Retina (tissue), 1 donor: ENCODE measurements around the gene AFAP1L2.
"Not testable (repeated sequence)": the region's sequence is repeated elsewhere in the genome, so short reads cannot be mapped to it uniquely, and the experiment has no call there.

Source experiments
- DNase-seq: peaks from one replicate; pipeline ENCODE4 v3.0.0-alpha.2; 2016

Gene AFAP1L2

DNA sequence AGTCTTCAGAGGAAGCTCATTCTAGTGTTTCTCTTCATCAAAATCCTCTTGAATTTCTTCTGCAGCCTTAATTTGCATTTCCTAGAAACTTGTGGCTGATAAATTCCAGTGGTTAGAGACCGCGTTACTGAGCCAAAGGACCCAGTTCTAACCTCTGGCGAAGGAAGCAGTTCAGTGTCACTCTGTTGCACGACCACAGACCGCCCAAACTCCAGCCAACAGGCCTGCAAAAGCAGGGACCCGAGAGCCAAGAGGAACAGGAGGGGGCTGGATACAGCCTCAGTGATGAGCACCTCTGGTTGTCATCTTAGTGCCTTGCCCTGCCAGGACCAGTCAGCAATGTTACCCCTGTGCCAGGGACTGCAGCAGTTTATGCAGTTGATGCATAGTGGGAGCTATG is 70.0 kb downstream of the AFAP1L2 start:
- no peak for DNase-seq

DNA sequence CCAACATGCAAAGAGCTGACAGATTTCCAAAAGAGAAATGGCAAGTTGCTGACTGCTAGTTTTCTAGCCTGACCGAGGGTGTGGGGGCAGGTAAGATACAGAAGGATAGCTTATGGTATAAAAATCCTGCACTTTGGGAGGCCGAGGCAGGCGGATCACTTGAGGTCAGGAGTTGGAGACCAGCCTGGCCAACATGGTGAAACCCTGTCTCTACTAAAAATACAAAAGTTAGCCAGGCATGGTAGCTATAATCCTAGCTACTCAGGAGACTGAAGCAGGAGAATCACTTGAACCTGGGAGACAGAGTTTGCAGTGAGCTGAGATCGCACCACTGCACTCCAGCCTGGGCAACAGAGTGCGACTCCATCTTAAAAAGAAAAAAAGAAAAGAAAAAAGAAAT is 70.9 kb downstream of the AFAP1L2 start:
- not testable (repeated sequence) for DNase-seq

DNA sequence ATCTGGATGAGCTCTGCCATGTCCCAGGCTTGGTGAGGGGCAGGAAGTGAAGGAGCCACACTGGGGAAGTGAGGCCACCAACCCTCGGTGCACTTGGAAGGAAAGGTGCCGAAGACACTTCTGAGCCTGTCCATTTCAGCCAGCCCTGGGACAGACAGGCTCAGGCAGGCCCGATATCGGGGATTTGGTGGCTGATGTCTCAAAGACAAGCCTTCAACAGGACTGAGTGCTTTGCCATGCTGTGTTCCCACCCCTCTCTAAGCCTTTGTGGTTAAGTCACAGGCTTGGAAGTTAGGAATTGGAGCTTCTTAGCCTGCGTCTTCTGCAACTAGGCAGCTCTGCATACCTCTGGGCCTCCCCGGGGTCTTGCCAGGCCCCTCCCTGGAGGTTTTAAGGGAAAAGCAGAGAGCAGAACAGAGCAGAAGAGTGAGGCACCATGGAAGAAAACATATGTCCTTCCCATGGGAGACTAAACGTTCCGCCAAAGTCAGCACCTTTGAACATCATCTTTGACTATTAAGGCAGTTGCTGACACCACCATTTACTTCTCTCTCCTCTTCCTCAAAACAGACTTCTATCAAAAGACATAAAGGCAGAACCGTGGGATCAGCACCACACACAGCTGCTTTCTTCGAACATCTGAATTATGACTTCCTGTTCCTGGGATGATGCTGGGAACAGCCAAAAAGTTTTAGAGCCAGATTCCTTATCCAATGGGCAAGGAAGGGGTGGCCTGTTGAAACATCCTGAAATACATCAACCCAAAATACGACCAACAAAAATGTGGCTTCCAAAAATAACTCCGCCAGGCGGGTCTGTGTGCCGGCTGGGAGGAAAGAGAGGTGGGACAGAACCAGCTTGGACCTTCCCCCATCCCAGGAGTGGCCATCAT is 71.8 kb downstream of the AFAP1L2 start:
- no peak for DNase-seq

DNA sequence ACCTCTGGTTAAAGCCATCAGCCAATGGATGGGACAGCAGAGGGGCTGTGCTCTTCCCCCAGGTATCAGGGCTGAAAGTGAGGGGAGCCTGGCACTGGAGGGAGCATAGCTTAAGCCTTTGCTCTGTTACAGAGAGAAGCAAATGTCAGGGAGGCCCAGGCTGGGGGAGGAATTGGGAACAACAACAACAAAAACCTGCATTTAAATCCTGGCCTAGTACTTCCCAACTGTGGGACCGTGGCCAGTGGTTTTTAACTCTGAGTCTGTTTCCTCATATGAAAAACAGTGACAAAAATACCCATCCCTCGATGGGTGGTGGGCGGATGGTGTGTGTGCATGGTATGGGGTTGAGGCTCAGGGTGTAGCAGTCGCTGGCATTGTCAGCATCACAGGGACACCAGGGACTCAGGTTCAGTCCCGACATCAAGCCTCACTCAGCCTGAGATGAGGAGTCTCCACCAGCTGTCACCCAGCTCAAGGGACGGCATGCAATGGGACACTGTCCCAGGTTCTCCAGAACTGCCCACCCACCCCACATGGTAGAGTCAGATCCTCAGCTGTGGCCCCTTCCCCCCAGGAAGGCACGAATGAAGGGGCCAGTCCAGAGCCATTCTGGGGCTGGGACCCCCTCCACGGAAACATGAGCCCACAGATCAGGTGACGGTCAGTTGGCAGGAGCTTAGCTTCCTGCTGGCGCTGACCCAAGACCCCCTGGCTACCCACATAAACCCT is 74.5 kb downstream of the AFAP1L2 start:
- no peak for DNase-seq

DNA sequence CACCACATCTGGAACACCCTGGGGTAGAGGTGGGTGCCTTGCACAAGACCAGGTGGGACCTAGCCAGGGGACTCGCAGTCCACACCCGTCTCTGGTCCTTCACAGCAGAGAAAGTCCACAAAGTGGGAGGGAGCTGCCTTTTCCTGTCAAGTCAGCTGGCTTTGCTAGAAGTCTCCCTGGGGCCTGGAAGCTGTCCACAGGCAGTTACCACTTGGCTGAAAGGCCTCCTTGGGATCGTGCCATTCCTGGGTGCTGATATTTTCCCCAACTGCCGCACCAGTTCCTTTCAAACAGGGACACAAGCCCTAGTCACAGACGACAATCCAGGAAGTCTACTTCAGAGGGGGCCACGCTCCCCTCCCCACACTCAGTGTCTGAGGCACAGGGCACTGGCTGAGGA is 75.4 kb downstream of the AFAP1L2 start:
- no peak for DNase-seq

DNA sequence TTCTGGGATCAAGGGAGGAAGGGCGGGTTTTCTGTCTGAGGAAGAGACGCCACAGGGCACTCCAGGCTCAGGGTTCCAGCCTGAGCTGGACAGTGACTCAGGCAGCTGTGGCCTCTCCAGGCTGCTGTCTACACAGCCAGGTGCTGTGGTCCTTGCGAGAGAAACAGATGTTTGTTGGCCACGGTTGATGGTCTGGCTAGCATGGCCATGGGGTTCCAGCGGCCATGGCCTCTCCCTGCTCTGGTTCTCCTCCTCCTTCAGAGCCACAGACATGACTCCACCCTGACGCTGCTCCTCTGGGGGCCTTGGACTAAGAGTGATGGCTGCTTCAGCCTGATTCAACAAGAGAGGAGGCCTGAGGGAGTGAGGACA is 75.9 kb downstream of the AFAP1L2 start:
- DNase-seq = no peak

DNA sequence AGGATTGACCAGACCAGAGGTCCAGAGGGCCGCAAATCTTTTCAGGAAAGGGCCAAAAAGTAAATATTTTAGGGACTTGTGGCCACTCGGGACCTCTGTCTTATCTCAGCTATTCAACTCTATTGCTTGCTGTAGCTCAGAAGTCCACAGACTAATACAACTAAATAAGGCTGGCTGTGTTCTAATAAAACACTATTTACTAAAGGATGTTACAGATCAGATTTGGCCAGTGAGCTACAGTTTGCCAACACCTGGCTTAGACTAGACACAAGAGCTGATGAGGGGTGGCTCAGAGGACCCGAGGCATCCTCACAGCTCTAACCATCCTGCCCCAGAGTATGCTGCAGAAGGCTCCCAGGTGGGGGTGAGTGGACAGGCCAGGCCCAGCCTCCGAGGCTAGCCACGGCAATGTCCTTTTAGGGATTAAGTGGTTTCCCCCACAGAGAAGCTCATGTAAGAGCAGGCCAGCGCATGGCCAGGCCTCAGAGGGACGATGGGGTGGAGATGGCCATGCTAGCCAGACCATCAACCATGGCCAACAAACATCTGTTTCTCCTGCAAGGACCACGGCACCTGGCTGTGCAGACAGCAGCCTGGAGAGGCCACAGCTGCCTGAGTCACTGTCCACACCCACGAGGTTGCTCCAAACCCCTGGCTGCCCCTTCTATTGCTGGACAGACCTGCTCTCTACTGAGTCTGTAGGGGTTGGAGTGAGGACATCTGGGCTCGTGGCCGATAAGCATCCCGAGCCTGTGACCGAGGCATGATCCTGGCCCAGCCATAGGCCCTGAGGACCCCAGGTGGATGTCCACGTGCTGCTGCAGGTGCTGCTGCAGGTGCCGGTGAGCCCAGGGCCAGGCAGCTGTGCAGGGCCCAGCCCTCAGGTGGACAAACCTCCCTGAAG is 76.5 kb downstream of the AFAP1L2 start:
- DNase-seq = no peak

DNA sequence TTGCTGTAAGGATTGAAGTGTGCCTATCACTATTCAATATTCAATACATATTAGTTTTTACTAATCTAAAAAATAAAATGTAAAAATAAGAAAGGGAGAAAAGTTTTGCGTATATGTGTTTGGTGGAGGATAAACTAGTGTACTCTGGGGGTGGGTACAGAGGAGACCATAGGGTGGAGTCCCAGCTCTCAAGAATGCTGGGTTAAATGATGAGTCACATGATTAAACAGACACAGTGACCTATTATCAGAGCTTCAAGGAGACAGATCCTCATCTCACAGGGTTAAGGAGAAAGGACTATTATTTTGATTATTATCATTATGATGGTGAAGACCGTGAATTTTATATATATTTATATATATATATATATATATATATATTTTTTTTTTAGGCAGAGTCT is 77.5 kb downstream of the AFAP1L2 start:
- DNase-seq = no peak

DNA sequence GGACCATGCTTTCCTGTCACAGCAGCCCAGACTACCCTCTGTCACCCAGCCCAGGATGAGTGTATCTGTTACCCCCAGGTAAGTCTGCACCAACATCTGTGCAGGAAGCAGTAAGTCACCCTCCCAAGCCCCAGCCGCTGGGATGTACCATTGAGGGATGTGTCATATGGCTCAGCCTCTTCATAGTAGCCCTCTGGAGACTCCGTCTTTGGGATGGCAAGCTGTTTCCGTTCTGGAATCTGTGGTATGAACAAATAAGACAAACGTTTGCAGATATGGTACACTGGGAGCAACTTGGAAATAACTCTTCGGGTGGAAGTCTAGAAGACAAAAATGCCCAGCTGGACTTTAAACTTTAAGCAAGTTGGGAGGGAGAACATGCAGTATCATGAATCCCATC is 81.3 kb downstream of the AFAP1L2 start:
- DNase-seq = no peak

DNA sequence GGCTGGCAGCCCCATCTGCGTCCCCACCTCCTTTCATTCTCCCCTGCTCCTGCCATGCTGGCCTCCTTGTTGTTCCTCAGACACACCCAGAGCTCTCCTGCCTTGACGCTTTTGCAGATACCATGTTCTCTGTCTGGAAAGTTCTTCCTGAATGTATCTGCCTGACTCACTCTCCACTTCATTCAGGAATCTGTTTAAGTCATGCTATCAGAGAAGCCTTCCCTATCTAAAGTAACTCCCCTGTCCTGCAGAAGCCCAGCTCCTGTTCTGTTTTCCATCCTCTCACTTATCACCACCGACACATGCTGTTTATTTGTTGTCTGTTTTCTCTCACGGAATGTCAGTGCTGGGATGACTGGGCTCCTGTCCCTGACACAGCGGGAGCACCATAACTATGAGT is 82.0 kb downstream of the AFAP1L2 start:
- DNase-seq = no peak

DNA sequence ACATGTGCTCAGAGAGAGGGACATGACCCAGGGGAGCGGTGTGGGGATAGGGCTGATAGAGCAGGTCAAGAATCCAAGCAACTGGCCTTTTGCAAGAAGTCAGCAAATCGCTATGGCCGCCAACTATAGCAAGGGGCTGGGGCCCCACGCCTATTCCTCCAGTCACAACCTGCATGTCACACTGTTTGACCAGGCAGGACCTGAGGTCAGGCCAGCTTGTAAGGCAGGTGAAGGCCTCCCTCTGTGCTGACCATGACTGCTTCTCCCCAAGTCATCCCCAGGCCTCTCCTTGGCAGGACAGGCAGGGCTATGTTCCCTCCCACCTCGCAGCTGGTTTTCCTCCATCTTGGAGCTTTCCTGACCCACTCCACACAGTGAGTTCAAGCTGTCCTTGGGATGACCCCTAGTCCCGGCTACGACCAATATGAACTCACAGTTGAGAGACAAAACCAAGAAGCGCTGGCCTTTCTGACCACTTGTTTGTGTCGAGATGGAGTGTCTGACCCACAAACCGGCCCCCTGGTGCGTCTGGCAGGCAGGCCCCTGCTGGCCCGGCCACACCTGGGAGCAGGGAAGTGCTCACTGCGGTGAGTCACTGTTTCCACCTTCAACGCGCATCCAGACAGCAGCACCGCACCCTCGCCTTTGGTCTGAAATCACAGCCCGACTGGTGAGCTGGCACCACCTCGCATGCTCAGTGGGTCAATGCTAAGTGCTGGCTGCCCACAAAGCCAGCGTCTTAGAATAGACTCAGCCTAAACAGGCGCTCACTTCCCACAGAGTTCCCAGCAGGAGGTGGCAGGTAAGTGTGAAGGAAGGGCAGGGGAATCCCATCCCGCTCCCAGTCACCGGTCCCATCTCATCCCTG is 83.8 kb downstream of the AFAP1L2 start:
- DNase-seq = no peak

DNA sequence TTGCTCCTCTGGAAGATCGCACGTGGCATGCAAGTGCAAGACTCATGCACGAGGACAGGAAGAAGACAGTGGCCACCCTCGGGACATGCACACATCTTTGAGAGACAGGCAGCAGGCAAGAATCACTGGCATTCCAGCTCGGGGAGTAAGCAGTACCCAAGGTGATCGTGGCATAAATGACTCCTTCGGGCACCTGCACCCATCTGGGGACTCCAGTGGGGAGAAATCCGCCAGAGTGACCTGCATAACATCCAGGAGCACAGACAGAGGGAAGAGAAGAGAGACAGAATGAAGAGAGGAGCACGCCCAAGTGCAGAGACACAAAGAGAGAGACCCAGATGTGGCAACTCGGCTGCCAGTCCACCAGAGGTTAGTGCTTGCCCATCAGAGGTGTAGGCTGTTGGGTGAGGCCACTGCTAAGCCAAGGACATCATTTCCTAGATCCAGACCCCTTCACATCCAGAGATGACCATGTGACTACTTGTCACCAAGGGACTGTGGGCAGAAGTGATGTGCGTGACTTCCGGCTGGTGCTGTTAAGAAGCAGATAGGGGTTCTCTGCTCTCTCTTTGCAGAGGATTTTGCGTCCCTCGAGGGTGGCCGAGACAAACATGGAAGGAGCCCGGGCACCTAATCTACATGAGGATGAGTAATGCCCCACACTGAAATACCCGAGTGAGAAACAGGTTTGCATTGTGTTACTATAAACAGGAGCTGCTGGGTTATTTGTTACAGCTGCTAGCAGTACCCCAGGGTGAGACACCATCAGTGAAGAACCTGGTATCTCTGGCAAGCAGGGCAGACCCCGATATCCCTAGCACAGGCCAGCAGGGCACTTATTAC is 84.7 kb downstream of the AFAP1L2 start:
- no peak for DNase-seq

DNA sequence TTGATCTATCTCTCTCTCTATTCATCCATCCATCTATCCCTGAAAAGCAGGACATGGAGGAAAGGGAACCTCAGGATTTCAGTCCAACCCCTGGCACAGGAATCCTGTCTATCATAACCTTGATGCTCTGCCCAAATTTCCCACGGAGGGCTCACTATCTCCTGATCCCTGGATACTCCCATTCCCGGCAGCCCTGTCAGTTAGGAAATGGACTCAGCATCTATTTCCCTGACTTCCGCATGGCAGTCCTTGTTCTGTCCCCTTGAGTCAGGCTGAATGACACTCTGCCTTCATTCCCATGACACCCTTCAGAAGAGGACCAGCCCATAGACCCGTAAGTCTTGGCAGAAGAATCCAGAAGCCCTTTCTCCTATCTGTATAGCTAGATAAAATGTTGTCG is 87.6 kb downstream of the AFAP1L2 start:
- DNase-seq = no peak

DNA sequence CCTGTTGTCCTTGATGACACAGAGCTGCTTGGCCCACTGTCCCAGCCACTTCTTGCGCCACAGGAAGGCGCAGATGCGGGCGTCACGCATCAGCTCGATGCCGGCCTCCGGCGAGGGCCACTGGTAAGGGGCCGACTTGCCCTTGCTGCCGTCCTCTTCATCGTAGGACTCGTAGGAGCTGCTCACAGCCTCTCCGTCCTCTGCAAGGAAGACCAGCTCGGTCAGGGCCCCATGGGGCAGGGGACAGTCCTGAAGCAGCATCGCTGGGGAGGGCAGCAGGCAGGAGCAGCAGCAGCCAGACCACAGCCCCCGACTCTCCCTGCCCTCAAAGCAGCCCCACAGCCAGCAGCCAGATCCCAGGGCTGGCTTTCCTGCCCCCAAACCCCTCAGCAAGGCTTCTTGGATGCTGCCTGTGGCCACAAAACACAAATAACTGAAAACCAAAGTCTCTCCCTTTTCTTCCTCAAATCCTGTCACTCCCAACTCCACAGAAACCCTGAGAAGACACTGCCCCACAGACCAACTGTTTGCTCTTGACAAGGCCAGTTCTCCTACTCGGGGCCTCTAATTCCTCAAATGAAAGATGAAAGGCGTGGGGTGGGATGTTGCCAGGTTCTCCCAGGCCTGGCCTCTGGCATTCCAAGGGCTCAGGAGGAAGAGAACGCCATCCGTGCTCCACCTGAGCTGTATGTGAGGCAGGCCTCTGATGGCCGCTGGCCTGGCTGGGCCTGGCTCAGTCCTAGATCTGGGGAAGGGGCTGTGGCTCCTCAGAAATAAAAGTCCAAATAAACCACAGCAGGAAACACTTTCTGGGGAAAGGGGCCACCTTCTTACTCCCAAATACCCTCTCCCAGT is 88.5 kb downstream of the AFAP1L2 start:
- DNase-seq = no peak

DNA sequence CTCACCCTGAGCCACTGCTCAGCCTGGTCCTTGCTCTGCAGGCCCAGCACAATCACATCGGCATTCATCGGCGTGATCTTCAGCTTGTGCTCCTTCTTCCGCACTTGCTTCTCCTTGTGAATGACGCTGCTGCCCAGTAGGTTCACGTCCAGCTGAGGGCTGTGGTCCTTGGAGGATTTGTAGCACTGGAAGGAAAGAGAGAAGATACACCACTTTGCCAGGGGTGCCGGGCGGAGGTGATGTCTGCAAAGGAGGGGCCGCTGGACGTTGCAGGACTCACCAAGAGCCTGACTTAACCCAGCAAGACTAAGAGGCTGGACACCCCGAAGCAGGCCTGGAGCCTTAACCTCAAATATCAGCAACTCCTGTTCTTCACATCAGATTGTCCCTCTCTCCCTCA is 90.4 kb downstream of the AFAP1L2 start:
- no peak for DNase-seq

DNA sequence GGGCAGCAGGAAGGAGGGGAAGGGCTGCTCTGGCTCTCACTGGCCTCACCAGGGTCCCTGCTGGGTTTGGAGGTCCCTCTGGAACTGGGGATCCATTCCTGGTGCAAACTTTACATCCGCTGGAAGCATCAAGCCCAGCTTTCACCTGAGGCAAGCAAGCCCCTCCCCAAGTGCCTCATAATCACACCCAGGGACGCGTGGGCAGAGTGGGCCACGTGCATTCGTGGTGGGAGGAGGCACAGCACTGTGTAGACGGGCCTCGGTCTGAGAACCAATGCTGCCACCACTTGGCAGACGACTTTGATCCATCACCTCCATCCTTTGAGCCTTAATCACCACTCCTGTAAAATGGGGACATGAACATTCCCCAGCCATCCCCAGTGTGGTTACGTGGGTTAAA is 91.2 kb downstream of the AFAP1L2 start:
- DNase-seq = no peak

DNA sequence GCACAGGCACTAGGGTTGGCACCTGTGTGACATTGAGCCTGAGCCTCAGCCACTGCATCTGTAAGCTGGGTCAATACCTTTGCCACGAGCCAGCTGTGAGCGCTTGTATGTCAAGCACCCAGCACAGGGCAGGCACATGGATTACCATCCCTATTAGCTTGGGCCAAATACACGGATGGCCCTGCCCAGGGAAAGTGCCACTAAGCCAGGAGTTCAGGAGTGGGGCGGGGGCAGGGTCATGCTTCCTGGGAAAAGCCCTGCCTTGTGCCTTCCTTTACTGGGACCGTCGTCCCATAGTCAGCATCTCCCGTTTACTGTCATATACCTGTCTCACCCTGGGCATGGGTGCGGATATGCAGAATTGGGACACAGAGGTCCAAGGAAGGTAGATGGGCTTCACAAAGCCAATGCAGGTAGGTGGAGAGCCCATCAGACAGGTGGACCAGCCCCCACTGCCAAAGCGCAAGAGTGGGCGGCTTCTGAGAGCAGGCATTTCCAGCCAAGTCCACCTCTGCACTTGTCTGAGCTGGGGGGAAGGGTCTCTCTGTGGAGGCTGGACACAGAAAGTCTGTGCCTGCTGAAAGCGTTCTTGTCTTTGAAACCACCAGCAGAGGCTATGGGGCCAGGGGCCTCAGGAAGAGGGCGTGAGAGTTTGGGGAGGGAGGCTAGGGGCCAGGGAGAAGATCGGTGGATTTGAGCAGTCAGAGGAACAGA is 92.6 kb downstream of the AFAP1L2 start:
- no peak for DNase-seq

DNA sequence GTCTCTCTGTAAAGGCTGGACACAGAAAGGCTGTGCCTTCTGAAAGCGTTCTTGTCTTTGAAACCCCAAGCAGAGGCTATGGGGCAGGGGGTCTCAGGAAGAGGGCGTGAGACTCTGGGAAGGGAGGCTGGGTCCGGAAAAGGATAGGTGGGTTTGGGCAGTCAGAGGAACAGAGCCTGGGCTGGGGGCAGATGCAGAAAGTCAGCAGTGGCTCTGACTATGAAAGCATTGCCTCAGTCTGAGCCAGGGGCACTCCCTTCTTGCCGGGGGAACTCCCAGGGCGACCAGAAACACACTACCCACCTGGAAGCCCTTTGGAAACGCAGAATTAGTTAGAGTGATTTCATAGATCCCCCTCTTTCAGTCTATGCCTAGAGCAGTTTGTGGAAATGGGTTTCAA is 93.3 kb downstream of the AFAP1L2 start:
- no peak for DNase-seq

DNA sequence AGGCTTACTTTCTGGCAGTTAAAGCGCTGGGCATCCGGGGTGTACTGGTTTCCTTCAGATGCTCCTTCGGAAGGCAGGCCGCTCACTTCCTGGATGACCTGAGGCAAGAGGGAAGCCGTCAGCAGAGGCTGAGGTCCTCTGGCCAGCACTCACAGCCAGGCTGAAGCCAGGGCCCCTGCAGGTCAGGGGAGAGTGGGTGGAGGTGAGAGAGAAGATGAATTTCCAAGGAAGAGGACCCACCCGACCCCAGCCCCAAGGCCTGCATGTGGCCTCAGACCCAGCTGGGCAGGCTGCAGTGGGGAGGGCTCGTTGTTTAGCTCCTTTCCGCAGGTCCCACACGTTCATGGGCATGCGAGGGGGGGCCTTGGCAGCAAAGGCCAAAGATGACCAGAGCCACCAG is 94.0 kb downstream of the AFAP1L2 start:
- no peak for DNase-seq

DNA sequence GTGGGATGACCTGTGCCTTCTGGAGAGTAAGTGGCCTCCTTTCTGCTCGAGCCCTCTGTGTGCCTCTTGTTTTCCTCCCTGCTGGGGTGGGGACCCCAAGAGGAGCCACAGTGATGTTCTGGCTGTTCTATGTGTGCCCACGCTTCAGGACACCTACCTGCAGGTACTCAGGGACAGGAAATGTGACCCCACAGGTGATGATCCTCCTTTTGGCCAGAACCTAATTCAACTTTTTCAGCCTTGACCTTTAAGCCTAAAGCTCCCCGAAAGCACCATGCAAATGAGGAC is 95.0 kb downstream of the AFAP1L2 start:
- DNase-seq = no peak
